Ammon's horn (tissue), 1 donor: ENCODE data around the gene IRS1.

Experiments
- DNase-seq: peaks from one replicate; pipeline ENCODE4 v3.0.0-alpha.2; 2016; ENCODE audit warnings: low spot score

Gene IRS1

DNA sequence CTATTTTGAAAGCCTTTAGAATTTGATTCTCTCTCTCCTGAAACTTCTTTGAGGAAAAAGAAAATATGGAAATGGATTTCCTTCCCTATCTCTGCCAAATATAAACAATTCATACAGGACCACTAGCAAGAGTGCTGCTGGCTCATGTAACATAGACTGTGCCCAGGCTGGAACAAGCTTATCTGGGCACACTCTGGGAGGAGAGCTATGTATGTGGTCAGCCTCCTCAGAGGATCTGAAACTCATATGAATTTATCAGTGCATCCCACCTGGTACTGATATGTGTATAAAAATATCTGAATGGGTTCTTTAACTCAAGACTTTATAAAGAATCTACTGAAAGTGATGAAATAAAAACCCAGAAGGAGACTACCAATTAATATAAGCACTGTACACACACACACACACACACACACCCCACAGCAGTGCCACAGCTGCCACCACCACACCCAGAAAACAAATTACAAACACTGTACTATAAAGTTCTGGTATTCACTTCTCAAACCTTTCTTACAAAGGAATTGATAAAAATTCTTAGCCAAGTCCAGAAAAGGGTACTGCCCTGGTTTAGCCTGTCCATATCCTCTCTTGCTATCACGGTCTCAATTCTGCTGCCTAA, 115.6 kb downstream of the IRS1 start:
- no peak for DNase-seq

DNA sequence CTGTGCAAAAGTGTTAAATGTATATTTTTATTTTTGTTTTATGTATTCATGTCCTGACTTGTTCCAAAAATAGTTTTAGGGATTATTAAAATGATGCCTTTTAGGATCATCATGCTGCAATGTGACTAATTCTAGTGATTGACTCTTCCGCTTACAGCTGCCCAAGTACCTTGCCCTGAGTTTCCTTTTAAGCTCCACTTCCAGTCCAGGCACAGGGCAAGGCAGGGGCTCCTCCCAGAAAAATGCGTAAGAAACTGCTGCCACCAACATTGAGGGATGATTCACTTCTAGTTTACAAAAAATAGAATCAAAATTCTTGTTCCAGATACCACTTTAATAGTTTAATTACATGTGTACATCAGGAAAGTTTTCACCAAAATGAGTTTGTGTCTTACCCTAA, 116.4 kb downstream of the IRS1 start:
- no peak for DNase-seq
